Suppressor macrophage (primary cell): ENCODE measurements around the gene MTA1.

Source experiments
- DNase-seq, 4 experiments: peaks; one replicate each; pipeline ENCODE4 v3.0.0-alpha.2; 2020 to 2022

MTA1 gene

DNA sequence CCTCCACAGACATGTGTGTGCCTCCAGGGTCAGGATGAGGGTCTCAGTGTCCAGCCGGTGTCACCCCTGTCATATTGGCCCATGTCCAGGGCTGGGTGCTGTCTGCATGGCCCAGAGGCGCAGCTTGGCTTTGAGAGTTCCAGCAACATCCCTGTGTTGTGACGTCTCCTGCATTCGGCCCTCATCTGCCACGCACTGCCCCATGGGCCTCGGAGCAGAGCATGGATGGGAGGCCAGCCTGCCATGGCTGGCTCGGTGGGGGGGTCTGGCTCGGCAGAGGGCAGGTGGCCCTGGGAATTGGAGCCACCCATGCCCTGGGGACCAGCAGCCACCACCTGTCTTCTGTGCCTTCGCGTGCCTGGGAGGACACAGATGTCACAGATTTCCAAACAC, 32.1 kb upstream of the MTA1 start:
- DNase-seq = no peak

DNA sequence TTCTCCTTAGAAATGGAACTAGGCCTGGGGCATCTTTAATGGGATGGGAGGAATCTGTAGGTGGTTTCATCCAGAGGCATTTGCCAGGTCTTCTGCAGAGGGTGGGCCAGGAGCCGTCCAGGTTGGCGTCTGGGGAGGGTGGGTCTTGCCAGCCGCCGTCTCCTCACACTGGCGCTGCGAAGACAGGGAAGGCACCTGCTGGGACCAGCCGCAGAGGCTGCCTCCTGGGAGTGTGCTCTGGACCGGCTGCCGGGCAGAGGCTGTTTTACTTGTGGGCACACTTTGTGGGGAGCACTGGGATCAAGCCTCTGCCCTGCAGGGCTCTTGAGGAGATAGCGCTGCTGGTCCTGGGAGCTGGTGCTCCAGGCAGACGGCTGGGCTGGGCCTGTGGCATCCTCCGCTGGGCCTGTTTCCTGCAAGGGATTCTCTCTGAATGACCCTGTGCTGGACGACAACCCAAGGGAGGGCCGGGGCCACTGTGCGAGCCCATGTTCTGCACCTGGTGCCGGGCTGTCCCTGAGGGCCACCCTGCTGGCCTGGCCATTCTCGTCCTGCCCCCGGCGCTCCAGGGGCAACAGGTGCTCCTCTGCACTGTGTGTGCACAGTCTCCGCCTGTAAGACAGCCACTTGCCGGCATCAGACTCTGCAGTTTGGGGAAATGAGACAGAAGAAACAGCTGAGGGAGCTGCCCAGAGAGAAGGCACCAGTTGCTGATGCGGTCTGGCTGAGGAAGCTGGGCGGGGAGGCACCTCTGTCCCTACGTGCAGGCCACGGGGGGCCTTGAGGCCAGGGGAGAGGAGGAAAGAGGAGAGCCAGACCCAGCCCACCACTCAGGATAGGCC, 31.3 kb upstream of the MTA1 start:
- DNase-seq = peak; percentile 39 to 79 (median 68)

DNA sequence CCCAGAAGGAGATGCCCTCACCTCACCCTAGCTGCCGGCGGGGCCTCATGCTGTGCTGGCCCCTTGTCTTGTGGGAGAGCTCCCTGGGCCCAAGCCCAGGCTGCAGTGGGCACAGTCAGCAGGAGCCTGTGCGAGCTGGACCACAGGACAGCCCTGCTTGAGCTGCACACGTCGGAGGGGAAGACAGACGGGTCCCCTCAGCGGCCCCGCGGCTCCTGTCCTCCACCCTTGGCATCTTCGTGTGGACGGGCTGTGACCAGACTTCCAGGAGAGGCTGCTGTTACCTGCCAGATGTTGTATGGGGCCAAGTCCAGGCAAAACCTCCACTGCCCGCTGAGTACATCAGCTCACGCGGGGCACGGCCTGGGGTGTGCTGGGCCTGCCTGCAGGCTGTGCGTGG, 30.7 kb upstream of the MTA1 start:
- DNase-seq = no peak

DNA sequence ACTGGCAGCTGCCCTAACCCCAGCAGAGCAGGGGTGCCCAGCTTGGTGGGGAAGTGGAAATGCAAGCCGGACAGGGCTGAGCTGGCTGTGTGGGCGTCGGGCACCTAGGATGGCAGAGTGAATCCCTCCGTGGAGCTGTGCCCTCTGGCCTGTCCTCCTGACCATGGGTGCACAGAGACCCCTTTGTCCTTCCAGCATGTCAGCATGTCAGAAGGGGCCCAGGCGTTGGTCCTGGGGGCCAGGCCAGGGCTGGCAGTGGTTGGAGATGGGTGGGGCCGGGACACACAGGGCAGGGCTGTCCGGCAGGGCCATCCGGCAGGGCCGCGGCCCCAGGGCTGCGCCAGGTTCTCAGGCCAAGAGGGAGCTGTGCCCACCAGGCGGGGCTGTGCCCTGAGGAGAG, 30.1 kb upstream of the MTA1 start:
- DNase-seq = peak; percentile 51 to 77 (median 72)

DNA sequence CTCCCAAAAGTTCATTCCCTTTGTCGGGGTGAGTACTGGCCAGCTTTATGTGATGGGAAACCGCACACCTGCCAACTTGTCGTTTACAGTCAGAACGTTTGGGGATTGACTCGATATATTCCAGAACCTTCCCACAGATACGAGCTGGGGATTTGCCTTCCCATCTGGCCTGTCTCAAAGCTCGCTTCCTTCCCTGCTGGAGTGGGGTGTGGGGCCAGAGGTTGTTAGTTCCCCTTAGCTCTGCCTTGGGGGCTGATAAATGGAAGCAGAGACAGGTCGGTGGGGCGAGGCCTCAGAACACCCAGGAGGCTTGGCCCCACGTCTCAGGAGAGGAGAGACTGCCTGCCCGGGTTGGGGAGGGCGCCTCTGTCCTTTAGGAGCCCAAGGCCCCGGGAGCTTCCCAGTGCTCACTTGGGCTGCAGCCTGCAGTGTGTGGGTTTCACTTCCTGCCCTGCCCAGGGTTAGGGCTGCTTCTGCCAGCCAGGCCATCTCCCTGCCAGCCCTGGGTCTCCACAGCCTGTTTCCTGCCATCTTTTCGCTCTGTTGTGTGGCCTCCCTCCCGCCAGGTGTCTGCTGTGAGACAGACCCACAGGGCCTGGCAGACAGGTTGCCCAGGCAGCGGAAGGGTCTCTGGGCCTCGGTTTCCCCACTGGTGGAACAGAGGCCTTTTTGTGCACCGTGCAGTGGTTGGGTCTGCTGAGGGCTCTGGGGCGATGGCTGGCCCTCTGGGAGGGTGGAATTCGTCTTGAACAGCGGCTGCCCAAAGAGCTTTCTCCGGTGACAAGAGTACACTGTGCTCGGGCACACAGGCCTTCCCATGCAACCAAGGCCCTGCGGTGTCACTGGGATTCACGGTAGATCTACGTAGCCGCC, 29.4 kb upstream of the MTA1 start:
- peak; percentile 59 to 84 (median 76) for DNase-seq

DNA sequence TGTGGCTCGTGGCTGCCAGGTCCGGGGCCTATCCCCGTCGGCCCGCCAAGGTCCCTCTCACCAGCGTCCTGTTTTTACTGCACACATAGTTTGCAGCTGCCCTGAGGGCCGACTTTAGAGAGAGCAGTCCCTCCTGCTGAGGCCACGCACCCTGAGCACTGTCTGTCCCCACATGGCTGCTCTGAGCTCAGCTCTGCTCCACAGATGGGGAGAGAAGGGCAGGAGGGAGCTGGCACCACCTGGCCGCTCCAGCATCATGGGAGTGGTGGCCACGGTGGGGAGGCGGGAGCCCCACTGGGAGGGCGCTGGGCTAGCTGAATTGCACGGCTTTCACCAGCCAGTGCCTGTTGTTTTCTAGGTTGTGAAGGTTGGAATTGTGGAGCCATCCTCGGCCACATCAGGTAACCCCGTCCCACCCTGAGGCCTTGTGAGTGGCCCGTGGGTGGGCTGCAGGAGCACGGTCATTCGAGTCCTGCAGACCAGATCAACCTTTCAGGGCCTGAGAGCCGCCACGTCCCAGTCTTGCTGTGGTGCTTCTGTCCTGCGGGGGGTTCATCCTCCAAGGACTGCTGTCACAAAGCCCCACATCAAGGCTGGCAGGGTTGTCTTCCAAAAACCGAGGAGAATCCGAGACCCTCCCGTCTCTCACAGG, 28.7 kb upstream of the MTA1 start:
- DNase-seq = no peak

DNA sequence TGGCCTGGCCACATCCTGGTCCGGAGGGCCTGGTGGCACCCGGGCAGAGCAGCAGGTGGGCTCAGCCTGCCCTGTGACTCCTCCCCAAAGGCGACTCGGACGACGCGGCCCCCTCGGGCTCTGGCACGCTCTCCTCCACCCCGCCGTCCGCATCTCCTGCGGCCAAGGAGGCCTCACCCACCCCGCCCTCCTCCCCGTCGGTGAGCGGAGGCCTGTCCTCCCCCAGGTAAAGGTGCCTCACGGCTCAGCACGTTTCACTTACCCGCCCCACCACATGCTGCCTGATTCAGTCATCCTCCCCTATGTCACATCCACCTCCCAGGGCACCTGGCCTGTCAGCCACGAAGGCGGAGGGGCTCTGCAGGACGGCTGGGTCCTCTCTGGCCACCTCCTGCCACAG, 28.1 kb upstream of the MTA1 start:
- DNase-seq = no peak

DNA sequence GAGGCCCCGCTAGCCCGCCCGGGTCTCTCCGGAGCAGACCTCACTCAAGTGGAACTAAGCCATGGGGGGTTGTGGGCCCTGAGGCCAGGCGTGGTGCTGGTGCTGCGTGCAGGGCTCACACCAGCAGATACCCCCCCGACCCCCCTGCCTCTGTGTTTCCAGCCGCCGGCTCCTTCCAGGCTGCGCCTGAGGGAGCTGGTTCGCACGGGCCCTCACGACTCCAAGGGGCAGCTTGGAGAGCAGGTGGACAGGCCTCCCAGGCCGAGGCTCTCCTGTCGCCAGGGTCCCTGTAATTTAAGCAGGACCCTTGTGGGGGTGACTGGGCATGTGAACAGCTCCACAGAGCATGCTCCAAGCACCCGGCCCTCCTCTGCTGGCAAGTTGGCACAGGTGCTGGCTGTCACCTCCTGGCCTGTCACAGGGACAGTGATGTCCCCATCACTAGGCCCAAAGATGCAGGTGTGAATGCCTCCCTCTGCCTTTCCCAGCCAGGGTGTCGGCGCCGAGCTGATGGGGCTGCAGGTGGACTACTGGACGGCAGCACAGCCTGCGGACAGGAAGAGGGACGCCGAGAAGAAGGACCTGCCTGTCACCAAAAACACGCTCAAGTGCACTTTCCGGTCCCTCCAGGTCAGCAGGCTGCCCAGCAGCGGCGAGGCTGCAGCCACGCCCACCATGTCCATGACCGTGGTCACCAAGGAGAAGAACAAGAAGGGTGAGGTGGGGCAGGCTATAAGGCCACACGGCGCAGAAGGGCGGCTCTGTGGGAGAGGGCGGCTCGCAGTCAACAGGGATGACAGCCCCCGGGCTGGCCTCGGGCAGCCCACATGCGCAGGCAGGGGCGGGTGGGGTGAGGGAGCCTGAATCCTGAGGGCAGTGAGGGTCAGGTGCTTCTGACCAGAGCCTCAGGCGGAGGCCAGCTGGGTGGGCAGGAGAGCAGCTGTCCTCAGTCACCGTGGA, 27.2 kb upstream of the MTA1 start:
- DNase-seq = no peak

DNA sequence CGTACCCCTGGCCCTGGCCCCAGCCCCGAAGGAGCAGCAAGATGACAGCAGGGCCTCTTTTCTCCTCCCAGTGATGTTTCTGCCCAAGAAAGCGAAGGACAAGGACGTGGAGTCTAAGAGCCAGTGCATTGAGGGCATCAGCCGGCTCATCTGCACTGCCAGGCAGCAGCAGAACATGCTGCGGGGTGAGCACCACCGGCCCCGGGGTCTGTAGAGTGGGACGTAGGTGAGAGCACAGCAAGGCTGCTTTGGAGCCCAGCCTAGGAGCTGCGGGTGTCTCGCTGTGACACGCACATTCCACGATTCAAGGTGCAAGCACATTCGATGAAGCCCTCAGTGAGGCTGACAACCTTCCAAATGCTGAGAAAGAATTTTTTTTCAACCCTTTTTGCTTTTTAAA, 26.5 kb upstream of the MTA1 start:
- no peak for DNase-seq

DNA sequence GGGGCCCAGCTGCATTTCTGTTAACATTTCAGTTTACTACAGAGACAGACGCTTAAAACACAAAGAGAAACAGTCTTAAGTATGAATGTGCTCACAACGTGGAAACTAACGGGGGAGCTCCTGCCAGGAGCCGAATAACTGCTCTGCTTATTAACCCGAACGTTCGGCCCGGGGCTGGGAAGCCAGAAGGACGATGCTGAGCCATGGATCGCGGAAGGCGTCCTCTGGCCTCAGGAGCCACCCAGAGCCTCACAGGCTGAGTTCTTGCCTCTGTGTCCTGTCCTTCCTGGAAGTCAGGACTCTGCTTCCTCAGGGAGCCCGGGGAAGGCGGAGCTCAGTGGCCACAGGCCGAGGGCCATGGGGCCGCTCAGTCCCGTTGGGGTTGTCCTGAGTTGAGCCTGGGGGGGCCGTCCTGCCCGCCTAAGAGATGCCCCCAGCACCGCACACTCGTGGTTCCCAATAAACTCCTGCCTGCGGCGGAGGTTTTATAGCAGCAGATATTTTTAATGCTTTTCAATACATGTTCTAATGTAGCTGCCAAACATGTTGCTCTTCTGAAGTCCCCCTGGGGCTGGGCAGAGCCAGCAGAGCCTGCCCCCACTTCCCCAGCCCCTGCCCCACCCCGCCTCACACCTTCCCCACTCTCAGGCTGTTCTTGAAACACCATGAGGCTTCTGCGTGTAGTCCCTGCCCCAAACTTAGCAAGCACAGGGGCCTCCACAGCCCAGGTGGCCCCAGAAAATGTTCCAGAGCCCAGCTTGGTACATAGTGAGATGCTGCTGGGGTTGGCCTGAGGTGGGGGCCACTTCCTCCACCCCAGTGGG, 24.7 kb upstream of the MTA1 start:
- DNase-seq = no peak

DNA sequence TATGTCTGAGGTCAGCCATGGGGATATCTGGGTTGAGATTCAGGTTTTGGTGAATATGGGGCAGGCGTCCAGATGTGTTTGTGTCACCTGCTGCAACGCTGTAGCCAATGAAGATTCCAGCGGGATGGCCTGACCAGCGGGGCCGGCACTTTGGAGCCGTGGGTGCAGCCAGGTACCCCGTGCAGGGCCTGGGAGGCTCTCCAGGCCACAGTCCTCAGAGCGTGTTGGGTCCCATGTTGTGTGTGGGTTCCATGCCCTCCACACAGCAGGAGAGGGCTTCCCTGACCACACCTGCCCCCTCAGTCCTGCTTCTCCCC, 24.1 kb upstream of the MTA1 start:
- no peak for DNase-seq

DNA sequence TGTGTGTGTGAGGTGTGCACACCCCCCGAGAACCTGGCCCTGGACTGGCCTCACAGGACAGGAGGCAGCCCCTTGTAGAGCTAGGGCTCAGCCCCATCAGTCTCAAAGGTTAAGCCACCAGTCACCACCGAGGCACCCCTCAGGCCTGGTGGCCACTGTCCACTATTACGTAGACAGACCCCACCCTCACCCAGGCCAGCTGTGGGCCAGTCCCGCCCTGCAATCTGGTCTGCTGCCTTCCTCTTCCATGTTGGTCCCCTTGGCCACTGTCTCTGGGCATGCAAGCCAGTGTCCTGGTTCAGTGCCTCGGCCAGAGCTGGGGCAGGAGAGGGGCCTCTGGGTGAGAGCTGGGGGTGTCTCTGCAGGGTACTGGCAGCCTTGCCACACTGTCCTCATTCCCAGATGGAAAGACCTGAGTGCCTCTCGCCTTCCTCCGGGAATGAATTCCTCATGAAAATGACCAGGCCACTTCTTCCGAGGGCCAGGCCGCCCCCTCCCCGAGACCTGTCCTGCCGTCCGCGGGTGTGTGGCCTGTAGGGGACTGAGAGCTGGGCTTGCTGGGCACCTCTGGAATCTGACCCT, 22.2 kb upstream of the MTA1 start:
- no peak for DNase-seq

DNA sequence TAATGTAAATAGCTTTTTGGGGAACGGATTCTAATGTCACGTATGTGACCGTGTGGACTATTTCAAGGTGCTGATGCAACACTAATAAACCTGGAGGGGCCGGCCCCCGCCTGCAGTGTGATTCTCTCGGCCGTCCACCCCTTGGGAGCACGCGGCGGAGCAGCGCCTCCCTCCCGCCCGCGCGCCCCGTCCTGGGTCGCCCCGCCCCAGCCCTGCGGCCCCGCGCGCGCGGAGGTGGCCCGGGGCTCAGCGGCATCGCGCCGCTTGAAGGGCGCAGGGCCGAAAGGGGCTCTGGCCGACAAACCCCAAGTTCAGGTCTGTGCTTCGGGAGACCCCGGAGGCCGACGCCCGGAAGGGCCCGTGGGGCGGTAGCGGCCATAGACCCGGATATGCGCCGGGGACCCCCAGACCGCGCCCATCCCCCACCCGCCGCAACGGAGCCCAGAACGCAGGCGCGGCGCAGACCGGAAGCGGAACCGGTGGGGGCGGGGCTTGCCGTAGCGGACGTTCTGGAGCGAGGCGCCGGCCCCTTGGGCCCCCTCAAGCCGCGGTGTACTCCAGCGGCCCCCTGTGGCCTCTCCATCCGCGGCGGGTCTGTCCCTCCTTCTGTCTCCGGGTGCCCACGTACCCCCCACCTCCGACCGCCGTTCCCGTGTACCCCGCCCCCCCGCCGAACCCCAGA, 21.4 kb upstream of the MTA1 start, which contains the start of gene TEX22:
Gene TEX22 (plus strand): TSS at position 495 of the 682 bp plus-strand sequence. CDS start 803 bp downstream, outside the sequence.
- DNase-seq = peak; percentile 86 to 96 (median 92)

DNA sequence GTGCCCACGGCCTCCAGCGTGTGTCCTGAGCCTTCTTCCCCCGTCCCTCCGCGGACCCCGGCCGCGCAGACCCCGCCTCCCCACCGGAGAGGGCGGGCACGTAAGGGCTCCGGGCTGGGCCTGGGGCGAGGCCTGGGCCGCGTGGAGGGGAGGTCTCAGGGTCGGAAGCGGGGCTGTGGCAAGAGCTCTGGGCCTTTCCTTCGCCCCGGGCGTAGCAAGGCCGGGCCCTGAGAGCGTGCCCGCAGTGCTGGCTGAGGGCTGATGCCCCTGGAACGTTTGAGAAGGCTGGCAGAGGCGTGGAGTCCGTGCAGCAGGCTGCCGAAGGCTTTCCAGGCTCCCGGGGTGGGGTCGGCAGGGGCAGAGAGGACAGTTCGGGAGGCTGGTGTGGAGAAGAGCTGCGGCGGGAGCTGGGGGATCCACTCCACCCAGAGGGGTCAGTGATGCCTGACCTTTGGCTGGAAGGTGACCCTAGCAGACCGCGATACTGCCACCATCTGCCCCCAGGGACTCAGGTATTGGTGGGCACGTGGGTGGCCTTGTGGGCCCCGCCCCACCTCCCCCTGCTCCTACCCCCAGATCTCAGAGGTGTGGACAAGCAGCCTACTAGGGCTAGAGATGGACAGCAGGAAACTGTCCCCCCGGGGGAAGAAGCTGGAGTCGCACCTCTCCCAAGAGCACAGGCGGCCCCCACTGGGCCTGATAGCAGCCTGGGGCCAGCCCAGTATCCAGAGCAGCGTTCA, 20.7 kb upstream of the MTA1 start:
- peak; percentile 38 to 64 (median 48) for DNase-seq

DNA sequence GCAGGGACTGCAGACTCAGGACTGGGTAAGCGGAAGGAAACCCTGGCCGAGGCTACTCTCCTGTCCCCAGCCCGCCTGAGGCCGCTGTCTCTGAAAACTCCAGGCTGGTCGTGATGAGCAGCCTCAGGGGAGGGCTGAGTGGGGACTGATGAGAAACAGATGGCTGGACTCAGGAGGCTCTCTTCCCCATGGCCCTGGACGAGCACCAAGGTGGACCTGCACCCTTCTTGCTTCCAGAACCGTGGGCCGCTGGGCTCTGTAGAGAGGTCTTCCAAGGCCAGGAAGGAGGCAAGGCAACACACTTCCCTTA, 20.2 kb upstream of the MTA1 start:
- no peak for DNase-seq

DNA sequence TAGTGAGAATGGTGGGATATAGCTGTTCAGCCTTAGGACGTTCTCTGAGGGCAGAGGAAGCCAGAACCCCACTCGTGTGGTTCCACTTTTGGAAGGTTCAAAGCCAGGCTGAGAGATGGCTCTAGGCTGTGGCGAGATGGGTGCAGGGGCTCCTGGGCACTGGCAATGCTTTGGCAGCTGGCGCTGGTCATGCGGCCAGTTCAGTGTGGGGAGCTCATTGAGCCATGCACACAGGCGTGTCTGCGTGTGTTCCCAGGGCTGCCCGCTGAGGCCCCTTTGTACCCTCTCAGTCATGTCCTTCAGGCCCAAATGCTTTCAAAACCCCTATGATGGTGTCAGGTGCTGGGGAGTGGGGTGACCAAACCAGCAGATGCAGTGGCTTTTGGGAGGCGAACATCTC, 19.6 kb upstream of the MTA1 start:
- no peak for DNase-seq

DNA sequence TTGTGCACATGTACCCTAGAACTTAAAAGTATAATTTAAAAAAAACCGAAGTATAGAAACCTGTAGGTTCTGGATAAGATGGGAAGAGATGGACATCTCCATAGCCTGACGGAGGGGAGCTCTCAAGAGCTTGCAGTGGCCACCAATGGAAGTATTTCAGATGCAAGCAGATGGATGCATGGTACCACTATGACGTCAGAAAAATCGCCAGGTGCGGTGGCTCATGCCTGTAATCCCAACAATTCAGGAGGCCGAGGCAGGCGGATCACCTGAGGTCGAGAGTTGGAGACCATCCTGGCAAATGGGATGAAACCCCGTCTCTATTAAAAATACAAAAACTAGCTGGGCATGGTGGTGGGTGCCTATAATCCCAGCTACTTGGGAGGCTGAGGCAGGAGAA, 17.9 kb upstream of the MTA1 start:
- DNase-seq = no peak

DNA sequence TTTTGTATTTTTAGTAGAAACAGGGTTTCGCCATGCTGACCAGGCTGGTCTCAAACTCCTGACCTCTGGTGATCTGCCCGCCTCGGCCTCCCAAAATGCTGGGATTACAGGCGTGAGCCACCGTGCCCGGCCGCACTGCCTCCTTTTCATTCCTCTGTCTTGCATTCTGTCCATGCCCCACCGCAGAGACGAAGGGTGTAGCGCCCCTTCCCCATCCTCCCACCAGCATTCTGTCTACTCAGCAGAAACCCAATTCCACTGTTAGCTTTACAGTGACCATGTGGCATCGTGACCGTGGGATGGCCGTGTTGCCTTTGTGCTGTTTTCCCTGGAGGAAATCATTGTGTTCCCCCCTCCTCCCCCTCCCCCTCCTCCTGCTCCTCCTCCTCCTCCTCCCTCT, 11.0 kb upstream of the MTA1 start:
- no peak for DNase-seq

DNA sequence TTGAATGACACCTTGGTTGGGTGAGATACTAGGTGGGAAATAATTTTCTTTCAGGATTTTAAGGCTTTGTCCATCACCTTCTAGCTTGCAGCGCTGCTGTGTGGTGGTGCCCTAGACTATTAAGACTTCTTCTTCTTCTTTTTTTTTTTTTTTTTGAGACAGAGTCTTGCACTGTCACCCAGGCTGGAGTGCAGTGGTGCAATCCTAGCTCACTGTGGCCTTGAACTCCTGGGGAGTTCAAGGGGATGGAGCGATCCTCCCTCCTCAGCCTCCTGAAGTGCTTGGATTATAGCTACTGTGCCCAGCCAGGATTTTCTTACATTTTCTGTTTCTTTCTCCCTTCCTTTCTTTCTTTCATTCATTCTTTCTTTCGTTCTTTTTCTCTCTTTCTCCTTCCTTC, 10.3 kb upstream of the MTA1 start:
- peak; percentile 15 to 55 (median 50) for DNase-seq

DNA sequence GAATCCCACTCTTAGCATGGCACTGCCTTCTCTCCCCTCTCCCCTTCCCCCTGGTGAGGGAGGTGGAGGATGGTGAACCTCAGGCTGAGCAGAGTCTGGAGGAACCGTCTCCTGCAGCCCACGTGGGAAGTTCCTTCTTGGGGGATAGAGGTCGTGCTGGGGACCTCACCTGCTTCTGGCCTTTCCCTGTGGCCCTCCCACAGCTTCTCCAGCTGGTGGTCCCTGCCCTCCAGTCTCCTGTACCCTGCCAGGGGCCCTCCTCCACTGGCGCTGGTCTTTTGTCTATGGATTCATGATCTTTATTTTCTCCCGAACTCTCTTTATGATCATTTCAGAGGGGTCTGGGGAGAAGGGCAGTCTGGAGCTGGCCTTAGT, 9.0 kb upstream of the MTA1 start:
- no peak for DNase-seq
